ENCODE data around the gene SPATA1. TPM values are rescaled to one million over a fixed set of nuclear protein-coding genes. Genes with fewer than 3 reads are reported as not detected.

The SPATA1 gene
- total RNA-seq, 4 donors from 2014 or later, result 0.14 to 1.6 TPM; not detected in 2

GRCh38 chr1:84571150-84571535, 65.0 kb downstream of the SPATA1 start:
- no peak for TF ChIP-seq POLR2AphosphoS5 (IDR thresholded peaks at IDR 0.05)
- no peak for TF ChIP-seq EP300 (IDR thresholded peaks at IDR 0.05; ENCODE audit: low read depth)
- no peak for TF ChIP-seq CTCF (IDR thresholded peaks at IDR 0.05)
- no peak for TF ChIP-seq POLR2A (IDR thresholded peaks at IDR 0.05)
- Histone ChIP-seq H3K27ac (no peak overlapping the region), H3K4me3 (no peak overlapping the region), H3K36me3 (no peaks in the 10 kb centered on the region), H3K9me3 (no peaks in the 10 kb centered on the region), H3K27me3 (no peaks in the 10 kb centered on the region), H3K4me1 (peaks cover 7 to 25% (median 12%) of the 10 kb centered on the region in 4 donors)
- DNase-seq, result no peak
- 90 to 96% methylated on average over 2 of the region's 2 CpGs for WGBS, 2 donors (ENCODE audit: low coverage in 1 of 2)
- in situ Hi-C loops (cut with MboI; ENCODE audit: low pct_ligation_motif_present in 1 of 4, low pct_unique_long_range_greater_than_20kb in 1 of 4, low sequenced_read_pairs in 3 of 4), result no loop called here
- intact Hi-C loops (cut with DNase I; ENCODE audit: low total_unique reads), result loop anchor here (5.0 to 10.0 kb wide), 2 partner anchors 66 to 116 kb away; partner anchors contain the start of genes GNG5 and SPATA1

GRCh38 chr1:84573481-84573966, 67.3 kb downstream of the SPATA1 start:
- intact Hi-C loops (cut with DNase I; ENCODE audit: low total_unique reads), result loop anchor here (5.0 to 10.0 kb wide), 2 partner anchors 69 to 114 kb away; partner anchors contain the start of genes GNG5 and SPATA1
- H3K4me1 ChIP-seq, result peaks cover 7 to 25% (median 12%) of the 10 kb centered on the region in 4 donors
- H3K36me3 ChIP-seq, result no peaks in the 10 kb centered on the region
- in situ Hi-C loops (cut with MboI; ENCODE audit: low pct_ligation_motif_present in 1 of 4, low pct_unique_long_range_greater_than_20kb in 1 of 4, low sequenced_read_pairs in 3 of 4), result no loop called here
- peak overlapping the region; percentile 51 to 67 (median 60) for H3K4me3 ChIP-seq
- DNase-seq, result no peak
- H3K27ac ChIP-seq, result peak overlapping the region; percentile 96 to 100 (median 98)
- TF ChIP-seq CTCF (IDR thresholded peaks at IDR 0.05), result no peak
- H3K27me3 ChIP-seq, result no peaks in the 10 kb centered on the region
- WGBS, 2 donors (ENCODE audit: low coverage in 1 of 2), result 3 to 4% methylated on average over 2 to 5 of the region's 5 CpGs
- no peaks in the 10 kb centered on the region for H3K9me3 ChIP-seq

- TF ChIP-seq POLR2A (IDR thresholded peaks at IDR 0.05) (peak; percentile 83), EP300 (IDR thresholded peaks at IDR 0.05; ENCODE audit: low read depth) (no peak), CTCF (IDR thresholded peaks at IDR 0.05) (no peak), POLR2AphosphoS5 (IDR thresholded peaks at IDR 0.05) (peak; percentile 83 to 96 (median 94))
- Histone ChIP-seq H3K27me3 (no peaks in the 10 kb centered on the region), H3K27ac (peak within 1 kb of the TSS; percentile 96 to 100 (median 98)), H3K36me3 (no peaks in the 10 kb centered on the region), H3K4me1 (peaks cover 7 to 25% (median 12%) of the 10 kb centered on the region in 4 donors), H3K9me3 (no peaks in the 10 kb centered on the region), H3K4me3 (peak within 1 kb of the TSS; percentile 51 to 67 (median 60))
- DNase-seq, result peak; percentile 93
- WGBS, 2 donors (ENCODE audit: low coverage in 1 of 2), result 1% methylated on average over 42 of the region's 67 CpGs; no CpG with 5 or more reads in 1 of the 2 donors
- in situ Hi-C loops (cut with MboI; ENCODE audit: low pct_ligation_motif_present in 1 of 4, low pct_unique_long_range_greater_than_20kb in 1 of 4, low sequenced_read_pairs in 3 of 4) (no loop called here), intact Hi-C loops (cut with DNase I; ENCODE audit: low total_unique reads) (loop anchor here (5.0 to 10.0 kb wide), 2 partner anchors 69 to 113 kb away; partner anchors contain the start of genes GNG5 and SPATA1)
Observed at GRCh38 chr1:84573967-84574842, 68.0 kb downstream of the SPATA1 start, which contains the start of gene CTBS. Gene CTBS (minus strand): TSS chr1:84574440. CDS start chr1:84574415, 25 bp downstream.

GRCh38 chr1:84574936-84575335, 68.8 kb downstream of the SPATA1 start:
- Histone ChIP-seq H3K27me3 (no peaks in the 10 kb centered on the region), H3K4me1 (peaks cover 7 to 25% (median 12%) of the 10 kb centered on the region in 4 donors), H3K36me3 (no peaks in the 10 kb centered on the region), H3K27ac (peak overlapping the region; percentile 96 to 100 (median 98)), H3K4me3 (peak overlapping the region in 3 of 4 donors; percentile 58 to 67 (median 63)), H3K9me3 (no peaks in the 10 kb centered on the region)
- intact Hi-C loops (cut with DNase I; ENCODE audit: low total_unique reads) (loop anchor here (5.0 to 10.0 kb wide), 2 partner anchors 70 to 112 kb away; partner anchors contain the start of genes GNG5 and SPATA1), in situ Hi-C loops (cut with MboI; ENCODE audit: low pct_ligation_motif_present in 1 of 4, low pct_unique_long_range_greater_than_20kb in 1 of 4, low sequenced_read_pairs in 3 of 4) (no loop called here)
- WGBS, 2 donors (ENCODE audit: low coverage in 1 of 2), result 74 to 92% methylated on average over 2 to 7 of the region's 7 CpGs
- DNase-seq, result no peak
- TF ChIP-seq POLR2AphosphoS5 (IDR thresholded peaks at IDR 0.05), result no peak
- TF ChIP-seq CTCF (IDR thresholded peaks at IDR 0.05), result no peak
- no peak for TF ChIP-seq EP300 (IDR thresholded peaks at IDR 0.05; ENCODE audit: low read depth)
- TF ChIP-seq POLR2A (IDR thresholded peaks at IDR 0.05), result no peak
